Jurkat, Clone E6-1 (cell line): Measurements from ENCODE around the gene LAPTM5.

Source experiments
- DNase-seq: peaks from one replicate; pipeline ENCODE4 v3.0.0-alpha.2; 2011; ENCODE audit warnings: low read depth, low spot score
- H3K4me3 ChIP-seq: 2 replicates; pipeline ENCODE4 v1.5.1; 2011; ENCODE audit warnings: mild to moderate bottlenecking, low read length, control low read depth, moderate library complexity

LAPTM5 gene

DNA sequence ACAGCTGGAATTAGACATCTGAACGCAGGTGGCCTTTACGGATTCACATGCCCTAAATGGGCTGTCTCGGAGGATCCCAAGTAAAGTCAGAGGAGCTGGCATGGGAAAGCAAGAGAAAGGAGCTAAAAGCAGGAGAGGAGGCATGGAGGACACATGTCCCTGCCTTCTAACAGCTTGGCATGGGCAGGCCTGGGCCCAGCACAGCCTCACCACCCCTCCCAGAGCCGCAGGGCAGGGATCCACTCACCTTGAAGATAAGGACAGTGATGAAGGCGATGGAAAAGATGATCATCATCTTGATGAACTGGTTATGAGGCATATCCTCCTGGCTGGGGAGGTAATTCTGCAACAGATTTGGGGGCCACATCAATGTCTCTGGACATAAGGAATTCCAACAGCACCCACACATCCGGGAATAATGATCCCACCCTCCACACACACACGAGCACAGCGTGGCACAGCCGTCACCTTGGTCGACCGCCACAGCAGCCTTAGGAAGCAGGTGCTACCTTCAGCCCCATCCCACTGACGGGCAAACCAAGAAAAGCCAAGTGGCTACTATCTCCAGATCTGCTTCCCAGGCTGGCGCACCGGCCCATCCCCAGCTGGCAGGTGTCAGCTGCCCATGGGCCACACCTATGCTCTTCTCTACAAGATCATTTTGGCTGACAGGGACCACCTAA, 20.1 kb downstream of the LAPTM5 start:
- DNase-seq = no peak
- no peak overlapping the region for H3K4me3 ChIP-seq

DNA sequence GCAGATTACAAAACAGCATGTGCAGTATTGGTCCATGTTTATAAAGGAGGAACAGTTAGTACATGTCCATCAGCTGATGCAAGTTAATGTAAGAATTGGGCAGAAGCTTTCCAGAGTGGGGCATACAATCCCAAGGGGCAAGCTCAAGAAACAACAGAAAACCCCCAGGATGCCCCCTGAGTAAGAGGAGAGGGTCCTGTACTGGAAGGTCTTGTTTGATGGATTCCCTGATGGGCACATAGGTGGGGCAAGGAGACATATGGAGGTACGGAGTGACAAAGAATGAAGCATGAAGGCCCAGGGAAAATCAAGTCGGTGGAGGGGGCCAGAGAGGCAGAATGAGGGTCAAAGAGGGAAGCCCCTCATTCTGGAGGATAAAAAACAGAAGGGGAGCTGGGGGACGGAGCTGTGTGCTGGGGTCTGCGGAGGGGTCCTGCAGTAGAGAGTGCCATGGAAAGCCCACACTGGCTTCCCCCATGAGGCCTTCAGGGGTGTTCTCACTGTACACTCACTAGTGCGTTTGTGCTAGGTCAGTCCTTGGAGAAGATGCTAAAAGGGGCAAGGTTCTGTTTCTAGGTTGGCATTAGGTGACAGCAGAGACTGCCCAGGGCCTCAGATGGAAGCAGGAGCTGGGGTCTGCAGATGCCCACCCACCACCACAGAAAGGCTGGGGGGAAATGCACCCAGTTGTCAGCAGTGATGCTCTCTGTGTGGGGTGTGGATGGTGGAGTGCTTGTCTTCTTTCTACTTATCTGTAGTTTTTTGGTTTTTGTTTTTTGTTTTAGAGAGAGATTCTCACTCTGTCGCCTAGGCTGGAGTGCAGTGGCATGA, 21.7 kb downstream of the LAPTM5 start:
- H3K4me3 ChIP-seq = no peak overlapping the region
- no peak for DNase-seq

DNA sequence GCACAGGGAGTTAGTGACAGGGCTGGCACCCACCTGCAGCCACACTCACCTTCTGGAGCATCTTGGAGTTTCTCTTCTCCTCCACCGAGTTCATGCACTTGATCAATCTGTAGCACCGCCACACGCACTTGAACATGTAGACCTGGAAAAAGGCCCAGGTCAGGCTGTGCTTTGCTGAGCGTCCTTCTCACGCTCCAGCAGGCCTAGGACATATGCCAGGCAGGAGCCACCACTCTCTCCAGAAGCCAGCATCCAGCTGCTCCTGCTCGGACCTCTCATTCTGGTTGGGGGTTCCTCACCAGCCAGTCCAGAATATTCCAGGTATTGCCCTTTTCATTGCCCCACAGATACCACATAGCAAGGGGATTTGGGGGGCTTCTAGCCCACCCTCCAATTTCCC, 22.4 kb downstream of the LAPTM5 start:
- DNase-seq = no peak
- no peak overlapping the region for H3K4me3 ChIP-seq

DNA sequence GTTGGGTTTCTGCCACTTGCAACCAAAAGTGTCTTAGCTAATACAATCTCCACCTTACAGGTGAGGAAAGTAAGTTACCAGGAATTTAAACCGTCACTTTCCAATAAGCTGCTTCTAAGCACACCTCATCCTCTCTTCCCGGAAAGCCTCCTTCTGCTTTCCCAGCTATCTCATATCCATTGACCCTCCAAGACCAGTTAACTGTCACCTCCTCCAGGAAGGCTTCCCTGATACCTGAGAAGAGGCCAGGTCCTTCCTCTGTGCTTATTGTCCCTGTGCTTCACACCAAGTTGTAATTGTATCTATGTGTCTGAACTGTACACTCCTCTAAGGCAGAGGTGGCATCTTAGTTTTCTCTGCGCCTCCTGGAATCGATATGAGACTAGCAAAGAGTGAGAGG, 23.0 kb downstream of the LAPTM5 start:
- no peak for DNase-seq

DNA sequence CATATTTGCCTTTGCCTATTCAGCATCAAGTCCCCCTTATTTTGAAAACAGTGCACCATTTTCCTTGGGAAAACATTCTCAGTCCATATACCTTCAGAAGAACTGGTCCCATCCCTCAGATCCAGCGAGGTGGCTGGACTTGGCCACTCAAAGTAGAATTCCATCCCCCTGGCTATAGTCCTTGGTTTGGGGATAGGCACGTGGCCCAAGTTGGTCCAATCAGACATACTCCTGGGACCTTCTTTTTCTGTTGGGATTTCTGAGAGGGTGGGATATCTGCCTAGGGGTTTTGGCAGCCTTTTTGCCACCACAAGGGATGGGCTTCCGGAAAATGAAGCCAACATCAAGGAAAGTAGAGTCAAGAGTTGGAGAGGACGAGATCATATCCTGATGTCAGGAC, 23.5 kb downstream of the LAPTM5 start:
- no peak overlapping the region for H3K4me3 ChIP-seq
- DNase-seq = no peak

More for the DNA sequence above, 23.0 kb downstream of the LAPTM5 start:
- H3K4me3 ChIP-seq = no peak overlapping the region

DNA sequence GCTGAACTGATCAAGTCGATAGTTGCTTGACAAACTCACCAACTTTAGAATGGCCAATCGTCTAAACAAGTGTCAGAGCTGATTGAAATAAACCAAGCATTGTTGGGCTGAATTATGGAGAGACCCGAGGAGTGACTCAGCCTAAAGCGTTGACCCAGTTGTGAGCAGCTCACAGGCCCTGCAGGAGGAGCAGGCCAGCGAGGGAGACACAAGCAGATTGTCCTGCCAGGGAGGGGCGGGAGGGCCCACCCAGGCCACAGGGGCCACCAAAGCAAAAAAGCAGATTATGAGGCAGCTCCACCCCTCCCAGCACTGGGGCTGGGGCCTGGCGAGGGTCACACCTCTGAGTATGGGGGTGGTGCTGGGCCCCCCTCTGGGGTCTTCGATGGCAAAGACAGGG, 24.1 kb downstream of the LAPTM5 start:
- H3K4me3 ChIP-seq = no peak overlapping the region

DNA sequence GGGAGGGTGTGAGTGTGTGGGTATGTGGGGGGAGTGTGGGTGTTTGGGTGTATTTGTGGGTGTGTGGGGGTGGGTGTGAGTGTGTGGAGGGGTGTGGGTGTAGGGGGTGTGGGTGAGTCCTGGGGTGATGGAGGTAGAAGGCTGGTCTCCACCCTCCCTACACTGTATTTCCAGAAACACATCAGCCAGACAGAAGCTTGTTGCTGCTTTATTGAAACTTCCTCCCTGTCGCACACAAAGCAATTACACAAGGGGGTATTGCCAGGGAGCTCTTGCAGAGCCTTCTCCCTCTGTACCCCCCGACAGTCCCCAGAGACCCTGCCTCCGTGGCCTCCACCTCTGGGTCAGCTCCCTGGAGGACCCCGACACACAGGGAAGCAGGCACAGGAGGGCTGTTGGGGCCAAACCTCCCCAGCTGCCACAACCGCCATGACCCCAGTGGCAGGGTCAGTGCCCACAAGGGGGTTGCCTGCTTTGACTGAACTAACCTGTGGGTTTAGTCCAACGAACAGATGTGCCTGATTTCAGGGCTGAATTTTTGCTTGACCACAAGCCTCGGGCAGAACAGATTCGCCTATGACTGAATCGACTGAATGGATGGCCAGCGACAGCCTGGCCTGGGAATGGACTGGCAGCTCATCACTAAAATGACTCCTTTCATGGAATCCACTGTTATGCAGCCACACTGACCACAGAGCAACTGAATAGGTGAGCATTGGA, 25.1 kb downstream of the LAPTM5 start:
- DNase-seq = no peak
- no peak overlapping the region for H3K4me3 ChIP-seq

More for the DNA sequence above, 24.1 kb downstream of the LAPTM5 start:
- DNase-seq = no peak

DNA sequence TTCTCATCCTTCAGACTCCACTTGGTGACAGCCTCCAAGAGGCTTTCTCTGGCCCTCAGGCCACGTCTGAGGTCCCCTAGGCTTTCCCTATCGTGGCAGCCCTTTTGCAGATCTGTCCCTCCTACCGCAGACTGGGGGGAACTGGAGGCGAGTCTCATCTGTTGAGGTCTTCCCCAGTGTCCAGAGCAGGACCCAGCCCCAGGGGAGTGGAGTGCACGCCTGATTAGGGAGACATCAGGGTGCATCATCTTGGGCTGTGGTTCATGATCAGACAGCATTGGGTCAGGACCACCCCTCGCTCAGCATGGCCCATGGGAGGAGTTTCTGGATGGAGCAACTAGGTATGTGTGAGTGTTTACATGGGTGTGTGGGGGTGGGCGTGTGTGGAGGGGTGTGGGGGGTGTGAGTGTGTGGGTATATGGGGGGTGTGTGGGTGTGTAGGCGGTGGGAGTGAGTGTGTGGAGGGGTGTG, 25.7 kb downstream of the LAPTM5 start:
- DNase-seq = no peak
- no peak overlapping the region for H3K4me3 ChIP-seq

DNA sequence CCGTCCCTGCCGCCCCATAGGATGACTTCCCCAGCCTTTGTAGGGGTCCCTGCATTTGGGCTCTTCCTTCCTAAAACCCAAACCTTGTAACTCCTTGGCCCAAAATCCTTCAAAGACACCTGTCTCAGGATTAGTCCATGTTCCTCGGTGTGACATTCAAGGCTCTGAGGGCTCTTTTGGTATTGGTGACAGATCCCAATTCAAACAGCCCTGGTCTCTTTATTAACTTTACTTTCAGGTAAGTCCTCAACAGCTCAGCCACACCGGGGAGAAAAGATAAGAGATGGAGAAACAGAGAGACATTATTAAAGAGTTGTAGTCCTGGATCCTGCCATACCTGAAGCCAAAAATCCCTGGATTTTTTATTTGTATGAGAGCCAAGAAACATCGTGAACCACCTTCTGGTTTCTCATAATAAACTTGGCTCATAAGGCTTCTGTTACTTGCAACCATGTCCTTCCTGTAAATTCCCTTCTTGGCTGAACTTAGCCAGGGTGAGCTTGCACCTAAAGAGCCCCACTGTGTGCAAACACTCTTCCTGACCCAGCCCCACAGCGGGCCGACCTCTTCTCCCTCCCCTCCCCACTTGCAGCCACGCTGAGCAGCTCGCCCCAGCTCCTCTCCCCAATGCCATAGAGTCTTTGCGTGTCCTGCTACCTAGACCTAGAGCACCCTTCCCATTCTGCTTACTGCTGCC, 26.3 kb downstream of the LAPTM5 start:
- H3K4me3 ChIP-seq = no peak overlapping the region

DNA sequence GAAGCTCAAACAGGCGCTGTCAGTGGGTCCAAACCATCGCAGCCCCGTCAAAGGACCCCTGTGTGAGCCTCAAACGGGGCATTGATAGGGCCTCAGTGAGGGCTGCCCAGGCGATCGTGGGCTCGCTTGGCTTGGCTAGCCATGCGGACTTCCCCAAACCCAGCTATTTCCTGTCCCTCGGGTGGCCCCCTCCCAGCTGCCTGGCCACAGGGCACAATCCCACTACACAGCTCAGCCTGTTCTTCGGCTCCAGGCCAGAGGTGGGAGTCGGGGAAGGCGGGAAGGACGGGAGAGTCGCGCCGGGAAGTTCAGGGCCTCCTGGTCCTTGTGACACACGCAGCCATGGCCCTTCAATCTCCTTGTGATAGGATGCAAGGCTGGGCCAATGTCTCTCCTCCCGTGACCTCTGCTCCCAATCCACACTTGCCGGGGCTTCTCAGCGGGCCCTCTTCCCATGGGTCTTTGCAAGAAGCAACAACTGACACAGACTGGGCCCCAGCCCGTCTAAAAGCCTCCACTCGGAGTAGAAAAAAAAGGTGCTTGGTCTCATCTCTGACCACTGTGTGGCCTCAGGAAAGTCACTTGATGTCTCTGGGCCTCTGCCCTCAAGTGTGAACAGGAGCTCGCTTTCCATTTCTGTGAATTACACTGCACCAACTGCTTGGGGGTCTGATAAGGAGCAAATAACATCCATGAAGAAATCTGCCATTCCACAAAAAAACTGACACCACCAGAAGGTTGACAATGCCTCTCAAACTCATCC, 27.0 kb downstream of the LAPTM5 start:
- DNase-seq = no peak
- no peak overlapping the region for H3K4me3 ChIP-seq

More for the DNA sequence above, 26.3 kb downstream of the LAPTM5 start:
- no peak for DNase-seq

DNA sequence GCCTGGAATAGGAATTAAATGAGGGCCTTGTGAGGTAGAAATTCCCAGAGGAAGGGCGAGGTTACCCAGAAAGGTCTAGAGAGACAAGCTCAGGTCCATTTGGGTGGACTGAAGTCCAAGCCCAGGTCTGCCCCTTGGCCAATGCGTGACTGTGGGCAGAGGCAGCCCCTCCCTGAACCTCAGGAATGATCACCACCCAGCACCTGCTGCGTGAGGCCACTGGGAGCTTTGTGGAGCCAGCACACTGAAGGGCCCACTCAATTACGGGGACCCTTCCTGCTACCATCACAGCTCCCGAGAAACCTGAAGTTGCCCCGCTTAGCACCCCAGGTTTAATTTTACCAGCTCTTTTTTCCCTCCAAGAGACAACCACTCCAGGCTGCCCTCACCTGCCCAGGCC, 27.7 kb downstream of the LAPTM5 start:
- no peak for DNase-seq
- H3K4me3 ChIP-seq = no peak overlapping the region

DNA sequence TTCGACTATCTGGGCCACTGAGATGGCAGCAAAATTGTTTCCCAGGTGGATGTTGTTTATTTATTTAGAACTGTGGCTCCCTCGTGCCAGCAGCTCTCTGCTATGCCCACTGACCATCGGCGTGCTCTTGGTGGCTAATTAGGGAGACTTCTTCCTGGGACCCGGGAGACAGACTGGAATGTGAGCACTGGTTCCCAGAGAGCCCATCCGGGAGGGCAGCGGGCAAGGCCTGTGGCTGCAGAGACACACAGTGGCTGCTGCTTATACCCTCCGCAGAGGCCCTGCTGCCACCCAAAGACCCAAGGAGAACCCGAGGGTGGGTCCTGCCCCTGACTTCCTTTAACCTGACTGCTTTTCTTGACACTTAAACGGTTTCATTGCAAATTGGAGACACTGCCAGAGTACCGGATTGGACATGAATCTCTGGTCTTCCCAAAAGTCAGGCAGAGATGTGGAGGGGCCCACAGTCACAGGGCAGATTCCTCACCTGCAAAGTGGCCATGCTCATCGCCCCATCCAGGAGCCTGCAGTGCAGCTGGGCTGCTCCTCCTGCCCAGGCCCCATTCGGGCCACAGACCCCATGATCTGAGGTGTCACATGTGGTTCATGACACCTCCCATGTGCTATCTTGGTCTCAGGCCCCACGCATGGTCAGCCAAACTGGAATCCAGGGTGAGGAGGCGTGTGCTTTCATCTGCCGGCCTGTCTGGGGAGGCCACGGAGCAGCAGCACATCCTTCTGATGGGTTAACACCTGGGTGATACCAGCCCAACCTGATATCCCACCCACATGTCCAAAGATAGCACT, 28.5 kb downstream of the LAPTM5 start:
- no peak for DNase-seq
- H3K4me3 ChIP-seq = no peak overlapping the region

DNA sequence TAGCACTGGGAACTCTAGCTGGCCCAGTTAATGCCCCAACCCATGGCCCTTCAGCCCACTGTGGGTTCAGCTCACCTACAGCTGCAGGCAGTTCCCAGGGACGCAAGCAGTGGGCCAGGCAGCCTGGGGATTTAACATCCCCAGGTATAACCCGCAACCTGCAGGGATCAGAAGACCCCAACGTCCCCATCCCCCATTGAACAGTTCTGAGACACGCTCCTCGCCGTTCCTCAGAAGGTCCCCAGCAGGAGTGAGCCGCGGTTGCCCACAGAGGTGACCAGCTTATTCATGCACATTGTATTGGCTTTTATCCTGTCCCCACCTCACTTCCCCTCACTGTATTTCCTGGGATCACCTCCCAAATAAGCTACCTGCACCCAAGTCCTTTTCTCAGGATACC, 29.2 kb downstream of the LAPTM5 start:
- no peak overlapping the region for H3K4me3 ChIP-seq
- no peak for DNase-seq

DNA sequence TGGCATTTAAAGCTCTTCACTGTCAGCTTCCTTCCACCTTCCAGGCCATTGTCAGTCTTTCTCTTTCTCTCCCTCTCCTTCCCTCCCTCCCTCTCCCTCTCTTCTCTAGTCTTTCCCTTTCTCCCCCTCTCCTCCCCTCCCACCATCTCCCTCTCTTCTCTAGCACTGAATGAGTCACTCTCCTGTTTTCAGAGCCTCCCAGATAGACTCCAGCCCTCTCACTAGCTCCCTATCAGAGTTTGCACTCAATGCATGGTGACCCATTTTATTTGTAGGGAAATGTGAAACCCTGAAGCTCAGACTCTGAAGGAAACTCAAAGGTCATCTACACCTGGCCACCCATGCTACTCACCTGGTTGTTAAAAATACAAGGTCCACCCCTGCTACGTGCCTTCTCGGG, 29.8 kb downstream of the LAPTM5 start:
- no peak overlapping the region for H3K4me3 ChIP-seq
- DNase-seq = no peak

DNA sequence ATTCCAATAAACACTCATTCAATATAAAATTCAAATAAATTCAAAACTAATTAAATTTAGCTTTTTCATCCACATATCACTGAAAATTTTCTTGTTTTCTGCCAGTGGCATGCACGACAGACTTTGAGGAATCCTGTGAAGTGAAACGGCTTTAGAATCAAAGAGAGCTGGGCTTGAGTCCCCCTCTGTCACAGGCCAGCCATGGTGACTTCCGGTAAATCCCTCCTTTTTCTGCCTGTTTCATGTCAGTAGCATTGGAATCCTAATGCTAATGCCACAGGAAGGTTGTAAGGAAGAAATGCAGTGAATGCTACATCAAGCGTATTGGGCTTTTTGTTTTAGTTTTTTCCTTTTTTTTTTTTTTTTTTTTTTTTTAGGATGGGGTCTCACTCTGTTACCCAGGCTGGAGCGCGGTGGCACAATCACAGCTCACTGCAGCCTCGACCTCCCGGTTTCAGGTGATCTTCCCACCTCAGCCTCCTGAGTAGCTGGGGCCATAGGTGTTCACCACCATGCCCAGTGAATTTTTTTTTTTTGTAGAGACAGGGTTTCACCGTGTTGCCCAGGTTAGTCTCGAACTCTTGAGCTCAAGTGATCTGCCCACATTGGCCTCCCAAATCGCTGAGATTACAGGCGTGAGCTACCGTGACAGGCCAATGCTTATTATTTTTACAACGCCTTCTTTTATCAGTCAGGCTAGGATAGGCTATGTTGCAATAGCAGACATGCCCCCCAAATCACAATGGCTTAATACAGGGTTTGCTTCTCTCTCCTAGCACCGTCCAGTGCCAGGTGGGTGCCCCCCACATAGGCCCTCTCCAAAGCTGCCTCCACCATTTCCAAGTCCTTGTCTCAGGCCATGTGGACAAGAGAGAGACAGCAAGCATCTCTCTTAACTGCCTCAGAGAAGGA, 30.5 kb downstream of the LAPTM5 start:
- no peak overlapping the region for H3K4me3 ChIP-seq
- no peak for DNase-seq

DNA sequence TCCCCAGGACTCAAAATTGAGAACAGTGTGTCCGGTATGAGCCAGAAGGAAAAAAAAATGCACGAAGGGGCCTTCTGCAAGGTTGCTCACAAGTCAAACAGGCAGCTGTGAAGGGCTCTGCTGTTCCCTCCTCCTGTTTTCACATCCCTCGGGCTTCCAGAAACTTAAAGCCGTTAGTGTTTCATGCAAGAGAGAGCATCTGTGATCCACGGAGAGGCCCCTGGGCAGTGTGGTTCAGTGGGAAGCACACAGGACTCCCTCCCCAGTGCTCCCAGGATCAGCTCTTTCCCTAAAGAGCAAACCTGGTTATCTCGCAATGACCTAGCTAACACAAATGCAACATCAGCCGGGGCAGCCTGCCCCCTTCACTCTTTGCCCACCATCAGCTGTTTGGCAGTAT, 31.3 kb downstream of the LAPTM5 start:
- DNase-seq = no peak
- H3K4me3 ChIP-seq = no peak overlapping the region
